SK-N-MC (cell line): ENCODE results near the gene RITA1.
"Not testable (repeated sequence)": the region's sequence is repeated elsewhere in the genome, so short reads cannot be mapped to it uniquely, and the experiment has no call there.

Experiments
- EZH2 ChIP-seq: fragments of 200-600 bp; sonication (generic); IDR thresholded peaks from one replicate; pipeline ENCODE4 v1.6.1; 2017; ENCODE audit warnings: antibody characterized with exemption
- POLR2AphosphoS5 ChIP-seq: IDR thresholded peaks from 2 replicates; pipeline ENCODE4 v1.6.1; 2012; ENCODE audit warnings: mild to moderate bottlenecking, low read depth, low read length, borderline replicate concordance

DNA sequence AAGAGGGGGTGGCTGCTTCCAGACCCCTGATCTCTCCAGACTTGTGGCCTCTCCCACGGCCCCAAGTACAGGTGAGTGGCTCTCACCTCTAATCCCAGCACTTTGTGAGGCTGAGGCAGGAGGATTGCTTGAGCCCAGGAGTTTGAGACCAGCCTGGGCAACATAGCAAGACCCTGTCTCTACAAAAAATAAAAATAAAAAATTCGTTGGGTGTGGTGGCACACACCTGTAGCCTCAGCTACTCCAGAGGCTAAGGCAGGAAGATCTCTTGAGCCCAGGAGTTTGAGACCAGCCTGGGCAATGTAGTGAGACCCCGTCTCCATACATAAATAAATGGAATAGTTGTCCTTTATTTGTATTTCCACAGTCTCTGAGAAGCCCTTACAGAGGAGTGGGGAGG, 43.8 kb upstream of the RITA1 start:
- not testable (repeated sequence) for TF ChIP-seq EZH2, POLR2AphosphoS5
